Activated naive CD4-positive, alpha-beta T cell treated with Interleukin-2 at 50 U/mL for 16 hours (primary cell): ENCODE measurements around the gene ATRIP.

Source experiments
- DNase-seq: peaks from one replicate; pipeline ENCODE4 v3.0.0-alpha.2; 2020

ATRIP gene

DNA sequence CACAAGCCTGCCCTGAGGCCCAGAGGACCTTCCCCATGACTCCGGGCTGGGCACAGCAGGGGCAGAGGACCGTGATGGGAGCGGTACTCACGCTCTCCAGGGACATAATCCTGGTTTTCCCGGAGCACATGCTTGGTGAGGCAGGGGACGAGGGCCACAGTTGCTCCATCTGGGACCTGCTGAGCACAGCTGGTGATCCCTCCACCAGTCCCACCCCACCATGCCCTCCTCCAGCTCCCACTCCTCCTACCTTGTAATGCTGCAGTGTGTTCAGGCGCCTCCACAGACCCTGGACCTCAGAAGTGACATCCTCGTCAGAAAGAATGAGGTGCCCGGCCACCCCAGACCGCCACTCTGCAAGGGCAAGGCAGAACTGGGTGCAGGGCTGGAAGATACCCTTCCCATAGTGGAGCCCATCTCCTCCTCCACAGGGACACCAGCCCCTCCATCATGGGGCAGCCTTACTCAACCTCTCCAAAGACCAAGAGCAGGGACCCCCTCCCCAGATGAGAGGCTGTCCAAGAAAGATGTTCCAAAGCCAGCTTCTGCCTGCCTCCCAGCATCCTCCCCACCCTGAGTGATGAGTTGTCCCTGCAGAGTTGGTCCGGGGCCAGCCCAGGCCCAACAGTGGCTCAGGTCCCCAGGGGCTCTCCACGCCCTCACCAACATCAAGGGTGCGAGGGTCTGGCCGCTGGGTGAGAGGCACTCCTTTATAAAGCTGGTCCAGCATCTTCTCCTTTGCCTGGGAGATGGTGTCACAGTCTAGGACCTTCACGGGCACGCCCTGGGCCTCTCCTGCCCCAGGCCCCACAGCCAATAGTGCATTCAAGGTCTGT lies 36.1 kb upstream of the ATRIP start:
- DNase-seq = no peak

- DNase-seq = no peak
Observed at GRCh38 chr3:48411041-48411588, 35.4 kb upstream of the ATRIP start.

DNA sequence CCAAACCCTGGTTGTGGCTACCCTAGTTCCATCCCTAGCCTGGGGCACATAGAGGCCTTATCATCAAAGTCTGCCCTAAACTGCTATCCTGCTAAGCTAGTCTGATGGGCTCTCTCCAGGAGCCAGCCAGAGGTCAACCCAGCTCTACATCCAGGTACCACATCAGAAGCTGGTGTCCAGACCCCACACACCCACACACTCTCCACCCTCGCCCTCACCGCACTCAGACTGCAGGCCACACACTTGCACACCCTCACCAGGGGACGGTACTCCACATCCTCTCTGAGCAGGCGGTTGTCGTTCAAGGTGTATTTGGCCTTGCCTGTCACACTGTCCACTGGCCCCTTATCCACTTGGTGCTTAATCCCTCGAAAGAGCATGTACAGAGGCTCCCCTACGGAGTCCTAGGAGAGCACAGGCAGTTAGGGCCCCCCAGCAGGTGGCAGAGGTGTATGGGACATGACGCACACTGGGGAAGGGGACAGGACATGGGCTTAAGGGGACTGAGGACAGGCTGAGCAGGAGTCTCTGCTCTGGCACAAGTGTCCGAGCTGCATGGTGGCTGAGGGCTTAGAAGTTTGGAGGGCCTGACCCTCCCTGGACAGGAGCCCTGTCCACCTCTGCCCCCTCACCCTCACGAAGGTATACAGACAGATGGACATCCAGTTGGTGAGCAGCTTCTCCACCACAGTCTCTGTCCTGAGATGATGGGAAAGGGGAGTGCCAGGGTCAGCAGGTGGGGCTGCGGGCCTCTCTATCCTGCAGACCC lies 34.7 kb upstream of the ATRIP start:
- DNase-seq = no peak

GRCh38 chr3:48412375-48413001 lies 34.0 kb upstream of the ATRIP start:
- DNase-seq = no peak

DNA sequence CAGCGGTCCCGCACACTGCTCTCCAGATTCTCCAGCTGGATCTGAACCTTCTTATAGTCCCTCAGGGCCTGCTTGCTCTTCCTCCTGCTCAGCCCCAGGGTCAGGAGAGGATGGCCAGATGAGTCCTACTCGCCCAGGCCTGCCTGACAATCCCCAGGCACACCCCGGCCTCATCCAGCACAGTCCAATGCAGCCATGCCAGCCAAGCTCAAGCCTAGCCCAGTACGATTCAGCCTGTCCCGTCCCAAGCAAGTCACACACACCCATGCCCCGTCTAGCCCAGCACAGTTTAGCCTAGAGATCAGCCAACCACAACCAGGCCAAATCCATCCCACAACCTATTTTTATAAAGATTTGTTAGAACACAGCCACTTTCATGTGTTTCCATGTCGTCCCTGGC lies 33.5 kb upstream of the ATRIP start:
- DNase-seq = no peak

GRCh38 chr3:48413611-48414010 lies 32.9 kb upstream of the ATRIP start:
- no peak for DNase-seq

DNA sequence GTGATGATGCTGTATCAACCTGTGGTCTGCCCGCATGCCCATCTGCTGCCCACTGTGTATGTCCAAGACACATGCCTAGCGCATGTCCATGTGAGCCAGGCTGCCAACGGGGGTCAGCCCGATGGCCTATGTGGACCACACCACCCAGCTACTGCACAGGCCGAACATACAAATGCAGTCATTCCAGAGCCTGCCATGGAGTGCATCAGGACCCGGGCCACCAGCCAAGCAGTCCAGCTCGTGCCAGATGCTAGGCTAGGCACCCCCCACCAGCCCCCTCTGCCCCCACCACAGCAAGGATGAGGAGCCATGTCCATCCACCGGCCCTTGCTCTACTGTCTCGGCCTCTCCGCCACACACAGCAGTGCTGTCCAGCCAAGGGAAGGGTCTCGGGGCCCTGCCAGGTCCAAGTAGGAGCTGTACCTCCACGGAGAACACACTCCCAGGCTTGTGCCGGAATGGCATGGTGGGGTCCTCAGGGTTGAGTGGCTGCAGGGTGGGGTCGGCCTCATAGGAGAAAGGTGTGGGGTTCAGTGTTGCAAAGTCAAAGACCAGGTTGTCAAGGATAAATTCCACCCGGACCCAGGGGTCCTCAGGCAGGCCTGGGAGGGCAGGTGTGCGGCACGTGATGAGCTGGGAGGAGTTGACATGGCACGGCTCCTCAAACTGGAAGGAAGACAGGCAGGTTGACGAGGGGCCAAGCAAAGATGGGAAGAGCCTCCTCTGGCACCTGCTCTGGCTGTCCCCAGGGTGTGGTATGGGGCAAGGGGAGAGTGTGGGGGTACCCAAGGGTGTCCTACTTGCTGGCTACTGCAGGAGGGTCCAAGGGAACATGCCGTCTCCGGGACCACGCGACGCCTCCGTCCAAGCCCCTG lies 31.9 kb upstream of the ATRIP start:
- DNase-seq = no peak

- DNase-seq = no peak
Observed at GRCh38 chr3:48415251-48415953, 31.1 kb upstream of the ATRIP start.

GRCh38 chr3:48416091-48416505 lies 30.4 kb upstream of the ATRIP start:
- no peak for DNase-seq

GRCh38 chr3:48416546-48416945 lies 30.0 kb upstream of the ATRIP start:
- no peak for DNase-seq

GRCh38 chr3:48417529-48418108 lies 28.9 kb upstream of the ATRIP start:
- DNase-seq = no peak

GRCh38 chr3:48418140-48418539 lies 28.4 kb upstream of the ATRIP start:
- DNase-seq = no peak

- no peak for DNase-seq
Observed at GRCh38 chr3:48418651-48419050, 27.9 kb upstream of the ATRIP start.

DNA sequence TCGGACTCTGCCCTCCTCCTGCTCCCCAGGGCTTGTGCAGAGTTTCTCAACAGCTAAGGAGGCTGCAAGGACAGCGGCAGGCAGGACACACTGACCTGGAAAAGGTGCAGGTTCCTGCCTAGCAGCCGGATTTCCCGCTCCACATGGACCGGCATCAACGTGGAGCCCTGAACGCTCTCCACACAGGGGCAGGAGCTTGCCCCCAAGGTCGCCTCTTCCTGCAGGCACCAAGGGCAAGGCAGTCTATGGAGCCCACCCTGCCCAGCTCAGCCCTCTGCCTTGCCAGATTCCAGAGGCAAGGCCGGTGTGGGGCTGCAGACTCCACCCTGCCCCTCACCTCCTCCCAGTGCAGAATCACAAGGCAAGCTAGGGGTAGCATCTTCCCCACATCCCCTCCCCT lies 27.4 kb upstream of the ATRIP start:
- DNase-seq = no peak

- no peak for DNase-seq
Observed at GRCh38 chr3:48419597-48419996, 26.9 kb upstream of the ATRIP start.

DNA sequence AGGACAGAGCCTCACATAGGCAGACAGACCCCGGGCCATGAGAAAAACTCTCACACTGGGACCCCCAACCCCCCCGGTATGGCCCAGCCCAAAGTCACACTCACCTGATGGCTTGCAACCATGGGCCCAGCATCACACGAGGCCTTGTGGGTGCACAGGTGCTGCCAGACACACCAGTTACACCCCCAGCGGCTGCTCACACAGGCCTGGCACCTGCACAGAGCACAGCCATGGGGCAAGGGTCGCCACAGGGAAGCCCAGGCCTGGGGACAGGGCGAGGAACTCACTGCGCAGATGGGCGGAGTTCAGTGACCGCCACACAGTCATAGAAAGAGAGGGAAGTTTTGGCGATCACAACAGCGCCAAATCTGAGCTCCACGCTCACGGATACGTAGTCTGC lies 26.0 kb upstream of the ATRIP start:
- DNase-seq = no peak

DNA sequence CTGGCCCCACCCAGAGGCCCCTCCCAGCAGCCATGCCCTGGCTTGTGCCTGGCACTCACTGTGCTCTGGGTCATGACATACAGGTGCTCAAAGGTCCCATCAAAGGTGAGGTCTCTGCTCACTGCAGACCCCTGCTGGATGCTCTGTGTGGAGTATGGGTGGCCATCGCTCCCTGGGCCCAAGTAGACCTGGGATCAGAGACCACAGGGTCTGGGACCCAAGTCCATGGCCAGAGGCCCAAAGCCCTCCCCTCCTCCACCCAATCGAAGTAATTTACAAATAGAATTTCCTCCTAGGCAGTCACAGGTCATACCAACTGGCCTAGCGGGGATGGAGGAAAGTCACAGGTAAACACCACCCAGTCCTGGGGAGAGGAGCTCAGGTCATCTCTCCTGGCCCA lies 24.3 kb upstream of the ATRIP start:
- DNase-seq = no peak

GRCh38 chr3:48422681-48423080 lies 23.9 kb upstream of the ATRIP start:
- DNase-seq = no peak

- DNase-seq = no peak
Observed at GRCh38 chr3:48423241-48423882, 23.2 kb upstream of the ATRIP start.

DNA sequence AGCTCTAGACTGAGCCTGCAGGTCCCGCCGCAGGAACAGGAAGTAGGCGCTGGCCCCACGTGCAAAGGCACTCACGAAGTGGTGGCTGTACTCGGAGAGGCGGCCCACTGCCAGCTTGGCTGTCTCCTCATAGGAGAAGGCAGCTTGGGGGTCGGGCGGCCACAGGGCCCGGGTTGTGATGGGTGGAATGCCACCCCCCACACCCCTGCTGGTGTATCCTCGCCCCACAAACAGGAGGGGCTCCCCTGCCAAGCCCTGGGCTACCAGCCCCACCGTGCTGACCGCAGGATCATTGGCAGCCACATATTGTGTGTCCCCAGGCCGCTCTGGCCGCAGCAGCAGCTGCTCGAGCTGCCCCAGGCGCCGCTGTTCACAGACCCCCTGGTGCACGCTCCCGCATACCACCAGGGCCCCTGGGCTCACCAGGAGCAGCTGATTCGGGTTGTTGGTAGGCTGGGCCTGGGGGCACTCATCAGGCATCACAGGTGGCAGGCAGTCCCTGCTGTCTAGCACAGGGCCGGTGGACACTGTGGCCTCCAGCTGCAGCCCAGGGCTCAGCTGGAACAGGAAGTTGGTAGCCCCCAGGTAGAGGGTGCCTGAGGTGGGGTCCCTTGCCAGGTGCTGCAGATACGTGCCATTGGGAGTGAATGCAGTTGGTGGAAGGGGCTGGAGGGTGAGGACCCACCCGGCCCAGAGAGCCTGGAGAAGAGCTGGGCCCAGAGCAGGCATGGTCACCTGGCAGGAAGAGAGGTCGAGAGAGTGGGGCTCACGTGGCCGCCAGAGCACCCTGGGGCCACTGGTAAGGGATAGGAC lies 22.4 kb upstream of the ATRIP start:
- DNase-seq = no peak
